GM12873 (cell line): Measurements from ENCODE around the gene SIK3.

ENCODE experiments used
- TF ChIP-seq, protein P1 (sequence below): IDR thresholded peaks from 2 replicates; pipeline ENCODE4 v1.5.1; 2012; ENCODE audit warnings: low read depth, mild to moderate bottlenecking, moderate library complexity, low read length, control low read depth; ENCODE audit not compliant: insufficient read depth; ENCODE audit errors: missing control alignments

SIK3 gene

DNA sequence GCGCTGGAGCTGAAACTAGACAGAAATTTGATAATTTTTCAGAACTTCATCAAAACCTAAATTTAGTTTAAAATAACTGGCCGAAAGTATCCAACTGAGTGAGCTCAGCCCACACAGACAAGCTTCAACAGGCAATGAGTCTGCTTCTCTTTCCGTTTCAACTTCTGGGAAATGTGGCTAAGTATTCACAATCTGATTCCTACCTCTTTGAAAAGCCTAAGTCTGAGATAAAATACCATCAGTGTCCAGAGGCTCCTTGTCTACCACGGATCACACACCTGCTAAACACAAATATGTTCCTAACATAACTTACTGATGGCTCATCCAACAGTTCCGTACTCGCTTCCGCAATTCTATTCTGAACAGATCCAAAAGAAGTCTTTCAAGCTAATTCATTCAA lies 8.5 kb downstream of the SIK3 start:
- TF ChIP-seq, protein P1, sequence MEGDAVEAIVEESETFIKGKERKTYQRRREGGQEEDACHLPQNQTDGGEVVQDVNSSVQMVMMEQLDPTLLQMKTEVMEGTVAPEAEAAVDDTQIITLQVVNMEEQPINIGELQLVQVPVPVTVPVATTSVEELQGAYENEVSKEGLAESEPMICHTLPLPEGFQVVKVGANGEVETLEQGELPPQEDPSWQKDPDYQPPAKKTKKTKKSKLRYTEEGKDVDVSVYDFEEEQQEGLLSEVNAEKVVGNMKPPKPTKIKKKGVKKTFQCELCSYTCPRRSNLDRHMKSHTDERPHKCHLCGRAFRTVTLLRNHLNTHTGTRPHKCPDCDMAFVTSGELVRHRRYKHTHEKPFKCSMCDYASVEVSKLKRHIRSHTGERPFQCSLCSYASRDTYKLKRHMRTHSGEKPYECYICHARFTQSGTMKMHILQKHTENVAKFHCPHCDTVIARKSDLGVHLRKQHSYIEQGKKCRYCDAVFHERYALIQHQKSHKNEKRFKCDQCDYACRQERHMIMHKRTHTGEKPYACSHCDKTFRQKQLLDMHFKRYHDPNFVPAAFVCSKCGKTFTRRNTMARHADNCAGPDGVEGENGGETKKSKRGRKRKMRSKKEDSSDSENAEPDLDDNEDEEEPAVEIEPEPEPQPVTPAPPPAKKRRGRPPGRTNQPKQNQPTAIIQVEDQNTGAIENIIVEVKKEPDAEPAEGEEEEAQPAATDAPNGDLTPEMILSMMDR: no peak

DNA sequence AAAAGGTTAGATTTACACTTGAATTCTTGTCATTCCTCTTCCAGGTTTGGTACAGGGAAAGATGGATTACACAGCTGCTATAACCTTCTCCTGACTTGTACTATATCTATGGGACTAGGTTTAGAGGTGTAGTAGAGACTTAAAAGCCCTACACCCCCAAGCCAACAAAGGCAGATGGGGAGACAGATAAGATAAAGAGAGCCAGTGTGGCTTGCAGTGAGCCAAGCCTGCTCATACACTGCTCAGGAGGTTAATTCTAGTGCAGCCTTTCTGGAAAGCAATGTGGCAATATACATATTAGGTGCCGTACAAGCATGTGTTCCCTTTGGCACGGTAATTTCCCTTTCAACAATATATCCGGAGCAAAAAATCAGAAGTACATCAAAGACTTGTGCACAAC lies 10.8 kb downstream of the SIK3 start:
- TF ChIP-seq, protein P1: no peak

DNA sequence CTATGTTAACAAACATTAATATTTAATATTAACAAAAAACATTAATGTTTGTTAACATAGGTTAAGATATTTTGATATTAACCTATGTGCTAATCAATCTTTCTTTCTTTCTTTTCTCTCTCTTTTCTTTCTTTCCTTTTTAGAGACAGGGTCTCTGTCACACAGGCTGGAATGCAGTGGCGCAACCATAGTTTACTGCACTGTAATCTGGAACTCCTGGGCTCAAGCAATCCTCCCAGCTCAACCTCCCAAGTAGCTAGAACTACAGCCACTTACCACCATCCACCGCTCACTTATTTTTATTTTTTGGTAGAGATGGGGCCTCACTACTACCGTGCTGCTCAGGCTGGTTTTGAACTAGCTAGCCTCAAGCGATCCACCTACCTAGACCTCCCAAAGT lies 13.2 kb downstream of the SIK3 start:
- TF ChIP-seq, protein P1: no peak

DNA sequence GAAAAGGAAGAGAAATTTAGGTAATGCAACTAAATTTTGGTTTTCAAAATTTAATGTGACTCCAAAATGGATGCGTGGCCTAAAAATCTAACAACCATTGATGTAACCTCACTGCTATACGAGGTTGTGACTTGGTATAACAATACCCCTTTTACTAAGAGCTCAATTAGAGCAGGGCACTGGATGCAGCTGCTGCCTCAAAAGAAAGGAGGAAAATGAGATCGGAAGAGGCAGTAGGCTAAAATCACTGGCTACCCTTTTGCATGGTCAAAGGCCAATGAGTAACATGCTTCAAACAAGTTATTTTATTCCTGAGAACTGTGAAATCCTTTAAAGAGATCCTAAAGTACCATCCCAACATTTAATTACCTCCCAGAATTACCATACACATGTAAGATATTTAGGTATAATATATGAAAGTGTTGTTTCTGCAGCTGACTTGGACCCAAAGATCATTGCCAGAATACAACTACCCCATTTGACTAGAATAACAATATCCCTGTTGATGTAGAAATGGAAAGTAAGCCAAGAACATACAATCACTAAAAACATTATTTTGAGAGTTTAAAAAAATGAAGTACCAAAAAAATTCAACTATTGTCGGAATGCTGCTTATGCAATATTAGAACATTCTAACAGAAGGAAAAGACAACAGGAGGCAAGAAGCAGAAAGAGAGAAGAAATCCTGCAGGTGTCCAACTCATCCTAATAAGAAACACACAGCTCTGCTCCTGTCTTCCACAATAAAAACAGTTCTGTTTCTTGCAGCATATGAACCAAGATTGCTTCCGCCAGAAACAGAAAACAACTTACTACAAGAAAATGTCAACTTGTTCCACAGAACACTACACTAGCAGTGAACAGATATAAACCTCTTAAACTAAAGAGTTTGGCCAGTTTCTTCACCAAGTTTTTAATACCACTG lies 15.0 kb downstream of the SIK3 start:
- TF ChIP-seq, protein P1: no peak

DNA sequence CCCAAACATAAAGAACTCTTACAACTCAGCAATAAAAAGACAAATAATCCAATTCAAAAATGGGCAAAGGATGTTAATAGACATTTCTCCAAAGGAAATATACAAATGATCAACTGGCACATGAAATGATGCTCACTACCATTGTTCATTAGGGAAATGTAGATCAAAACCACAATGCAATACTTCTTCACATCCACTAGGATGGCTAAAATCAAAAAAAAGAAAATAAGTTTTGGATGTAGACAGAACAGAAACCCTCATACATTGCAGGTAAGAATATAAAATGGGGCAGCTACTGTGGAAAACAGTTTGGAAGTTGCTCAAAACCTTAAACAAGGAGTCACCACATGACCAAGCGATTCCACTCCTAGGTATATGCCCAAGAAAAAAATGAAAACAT lies 16.3 kb downstream of the SIK3 start:
- TF ChIP-seq, protein P1: no peak

DNA sequence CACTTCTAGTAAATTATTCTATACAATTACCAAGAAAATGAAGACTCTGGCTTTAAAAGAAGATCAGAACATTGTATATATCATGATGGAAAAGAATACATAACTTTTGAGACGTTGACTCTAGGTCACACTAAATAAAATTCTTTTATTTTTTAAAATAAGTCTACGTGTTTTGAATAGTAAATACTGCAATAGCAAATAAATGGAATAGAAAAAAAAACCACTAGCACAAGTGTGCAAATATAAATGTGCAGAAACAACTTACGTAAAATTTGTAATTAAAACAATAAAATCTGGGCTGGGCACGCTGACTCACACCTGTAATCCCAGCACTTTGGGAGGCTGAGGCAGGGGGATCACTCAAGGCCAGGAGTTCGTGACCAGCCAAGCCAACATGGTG lies 17.9 kb downstream of the SIK3 start:
- TF ChIP-seq, protein P1: no peak

DNA sequence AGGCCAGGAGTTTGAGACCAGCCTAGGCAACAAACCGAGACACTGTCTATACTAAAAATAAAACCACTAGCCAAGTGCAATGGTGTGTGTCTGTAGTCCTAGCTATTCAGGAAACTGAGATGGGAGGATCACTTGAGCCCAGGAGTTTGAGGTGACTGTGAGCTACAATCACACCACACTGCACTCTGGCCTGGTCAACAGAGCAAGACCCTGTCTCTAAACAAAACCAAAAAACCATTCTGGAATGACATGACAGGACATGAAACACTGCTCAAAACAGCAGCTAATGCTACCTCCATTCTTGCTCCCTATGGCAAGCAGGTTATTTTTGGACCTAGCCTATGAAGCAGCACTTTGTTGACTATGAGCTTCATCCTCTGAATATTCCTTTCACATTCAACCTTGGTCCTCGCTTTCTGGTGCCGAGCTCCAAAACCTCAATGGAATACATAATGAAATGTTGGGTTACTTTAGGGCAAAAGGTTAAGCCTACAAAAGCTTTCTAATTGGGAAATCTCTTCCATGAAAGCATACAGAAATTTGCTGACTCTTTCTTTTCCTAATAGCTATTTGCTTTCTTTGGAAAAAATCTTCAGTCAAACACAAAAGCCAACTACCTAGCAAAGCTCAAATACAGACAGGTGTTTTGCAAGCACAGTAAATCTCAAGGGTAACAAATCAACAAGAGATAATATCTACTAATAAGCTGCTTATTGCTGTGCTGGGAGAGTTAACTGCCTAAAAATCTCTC lies 21.1 kb downstream of the SIK3 start:
- TF ChIP-seq, protein P1: no peak
